ENCODE measurements around the gene CNTROB.

DNA sequence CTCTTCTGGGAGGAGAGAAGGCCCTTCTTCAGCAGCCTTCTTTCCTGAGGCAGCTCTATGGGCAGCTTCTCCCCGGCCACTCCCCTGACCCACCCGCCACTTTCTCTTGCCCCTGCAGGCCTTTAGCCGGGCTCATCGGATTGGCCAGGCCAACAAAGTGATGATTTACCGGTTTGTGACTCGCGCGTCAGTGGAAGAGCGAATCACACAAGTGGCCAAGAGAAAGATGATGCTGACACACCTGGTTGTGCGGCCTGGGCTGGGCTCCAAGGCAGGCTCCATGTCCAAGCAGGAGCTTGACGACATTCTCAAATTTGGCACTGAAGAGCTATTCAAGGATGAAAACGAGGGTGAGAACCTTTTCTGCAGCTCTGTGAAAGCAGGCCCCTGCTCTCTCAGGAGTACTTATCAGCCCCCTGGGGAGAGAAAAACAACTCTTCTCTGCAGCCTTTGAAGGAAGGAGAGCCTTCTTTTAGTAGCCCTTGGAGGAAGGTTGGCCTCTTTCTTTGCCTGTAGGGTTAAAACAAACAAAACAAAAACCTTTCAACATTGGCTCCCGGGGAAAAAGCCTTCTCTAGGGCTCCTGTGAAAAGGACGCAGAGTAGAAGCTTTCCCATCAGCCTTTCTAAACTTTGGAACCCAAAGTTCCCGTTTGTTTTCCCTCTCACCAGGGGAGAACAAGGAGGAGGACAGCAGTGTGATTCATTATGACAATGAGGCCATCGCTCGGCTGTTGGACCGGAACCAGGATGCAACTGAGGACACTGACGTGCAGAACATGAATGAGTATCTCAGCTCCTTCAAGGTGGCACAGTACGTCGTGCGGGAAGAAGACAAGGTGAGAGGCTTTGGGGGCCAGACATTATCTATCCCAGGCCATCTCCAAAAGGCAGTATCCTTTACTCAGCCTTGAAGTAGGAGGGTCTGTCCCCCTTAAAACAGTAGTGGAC, 28.6 kb upstream of the CNTROB start:
- TF ChIP-seq POLR2AphosphoS5 (IDR thresholded peaks at IDR 0.05) = peak; percentile 69
- no peak for TF ChIP-seq POLR2A (IDR thresholded peaks at IDR 0.05)
